Upper lobe of left lung (tissue), 4 donors: ENCODE measurements around the gene BAIAP2L1.

Experiments used
- POLR2A ChIP-seq, 4 donors: fragments of 450-650 bp; IDR thresholded peaks; one replicate each; pipeline ENCODE4 v1.5.1; 2016 to 2017; ENCODE audit warnings: antibody characterized with exemption in 4 of 4, mild to moderate bottlenecking in 2 of 4
- POLR2AphosphoS5 ChIP-seq, 2 donors: sonication (generic); formaldehyde crosslinking; IDR thresholded peaks; one replicate each; pipeline ENCODE4 v1.5.1; 2017; ENCODE audit warnings: antibody characterized with exemption in 2 of 2
- TF ChIP-seq, protein P1 (sequence below), 6 experiments: fragments of 450-650 bp in 4 of 6; fragments of 200-600 bp in 2 of 6; sonication (generic) in 2 of 6; IDR thresholded peaks; one replicate each; pipeline ENCODE4 v1.5.1; 2016 to 2019; ENCODE audit warnings: antibody characterized with exemption in 6 of 6

DNA sequence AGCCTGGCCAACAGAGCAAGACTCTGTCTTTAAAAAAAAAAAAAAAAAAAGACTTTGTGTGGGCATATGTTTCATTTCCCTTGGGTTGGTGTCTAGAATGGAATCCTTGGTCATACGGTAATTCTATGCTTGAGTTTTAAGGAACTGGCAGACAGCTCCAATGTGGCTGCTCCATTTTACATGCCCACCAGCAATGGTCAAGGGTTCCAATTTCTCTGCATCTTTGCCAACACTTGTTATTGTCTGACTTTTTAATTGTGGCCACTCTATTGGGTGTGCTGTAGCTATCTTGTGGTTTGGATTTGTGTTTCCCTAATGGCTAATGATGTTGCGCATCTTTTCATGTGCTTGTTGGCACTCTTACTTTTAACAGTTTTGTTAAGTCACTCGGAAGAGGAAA lies 61.8 kb downstream of the BAIAP2L1 start:
- TF ChIP-seq, protein P1, sequence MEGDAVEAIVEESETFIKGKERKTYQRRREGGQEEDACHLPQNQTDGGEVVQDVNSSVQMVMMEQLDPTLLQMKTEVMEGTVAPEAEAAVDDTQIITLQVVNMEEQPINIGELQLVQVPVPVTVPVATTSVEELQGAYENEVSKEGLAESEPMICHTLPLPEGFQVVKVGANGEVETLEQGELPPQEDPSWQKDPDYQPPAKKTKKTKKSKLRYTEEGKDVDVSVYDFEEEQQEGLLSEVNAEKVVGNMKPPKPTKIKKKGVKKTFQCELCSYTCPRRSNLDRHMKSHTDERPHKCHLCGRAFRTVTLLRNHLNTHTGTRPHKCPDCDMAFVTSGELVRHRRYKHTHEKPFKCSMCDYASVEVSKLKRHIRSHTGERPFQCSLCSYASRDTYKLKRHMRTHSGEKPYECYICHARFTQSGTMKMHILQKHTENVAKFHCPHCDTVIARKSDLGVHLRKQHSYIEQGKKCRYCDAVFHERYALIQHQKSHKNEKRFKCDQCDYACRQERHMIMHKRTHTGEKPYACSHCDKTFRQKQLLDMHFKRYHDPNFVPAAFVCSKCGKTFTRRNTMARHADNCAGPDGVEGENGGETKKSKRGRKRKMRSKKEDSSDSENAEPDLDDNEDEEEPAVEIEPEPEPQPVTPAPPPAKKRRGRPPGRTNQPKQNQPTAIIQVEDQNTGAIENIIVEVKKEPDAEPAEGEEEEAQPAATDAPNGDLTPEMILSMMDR (IDR thresholded peaks at IDR 0.05) = no peak
- TF ChIP-seq POLR2A (IDR thresholded peaks at IDR 0.05) = no peak
- TF ChIP-seq POLR2AphosphoS5 (IDR thresholded peaks at IDR 0.05) = no peak
